T-helper 17 cell (primary cell): ENCODE results near the gene ZFP36L2. TPM values are rescaled to one million over a fixed set of nuclear protein-coding genes. Genes with fewer than 3 reads are reported as not detected.
"Not testable (repeated sequence)": the region's sequence is repeated elsewhere in the genome, so short reads cannot be mapped to it uniquely, and the experiment has no call there.

Source experiments
- ATAC-seq: fragments of 150-1000 bp; cut with Tn5 transposase; 2 replicates; pipeline ENCODE4 v1.10.0; 2021; ENCODE audit warnings: mild to moderate bottlenecking, moderate library complexity
- DNase-seq, 3 donors: peaks; one replicate each; pipeline versions ENCODE4 v3.0.0 to v3.0.0-alpha.2; 2020 to 2021
- H3K9me3 ChIP-seq: one replicate; pipeline ENCODE4 v1.7.0; 2013; ENCODE audit warnings: low read length, mild to moderate bottlenecking; ENCODE audit not compliant: control insufficient read depth, poor library complexity, severe bottlenecking
- H3K27ac Mint-ChIP-seq: one replicate; pipeline ENCODE4 v1.8.0; 2022; ENCODE audit warnings: mild to moderate bottlenecking, moderate library complexity, mixed read lengths
- H3K27me3 Mint-ChIP-seq: one replicate; pipeline ENCODE4 v1.8.0; 2022; ENCODE audit warnings: mixed read lengths
- H3K36me3 Mint-ChIP-seq: one replicate; pipeline ENCODE4 v1.8.0; 2022; ENCODE audit warnings: low read depth, mixed read lengths
- H3K4me1 Mint-ChIP-seq: one replicate; pipeline ENCODE4 v1.8.0; 2022; ENCODE audit warnings: mild to moderate bottlenecking, mixed read lengths
- H3K4me3 Mint-ChIP-seq: one replicate; pipeline ENCODE4 v1.8.0; 2022; ENCODE audit warnings: mild to moderate bottlenecking, moderate library complexity, mixed read lengths
- total RNA-seq, 4 donors: library from RNA in 2 of 4; stranded (reverse) in 2 of 4; gene quantifications; one replicate each; pipeline ENCODE4 v1.2.3 and lab custom pipeline; 2022 to 2026

Gene ZFP36L2
- total RNA-seq, 2 donors from 2014 or later: 501 to 627 TPM

DNA sequence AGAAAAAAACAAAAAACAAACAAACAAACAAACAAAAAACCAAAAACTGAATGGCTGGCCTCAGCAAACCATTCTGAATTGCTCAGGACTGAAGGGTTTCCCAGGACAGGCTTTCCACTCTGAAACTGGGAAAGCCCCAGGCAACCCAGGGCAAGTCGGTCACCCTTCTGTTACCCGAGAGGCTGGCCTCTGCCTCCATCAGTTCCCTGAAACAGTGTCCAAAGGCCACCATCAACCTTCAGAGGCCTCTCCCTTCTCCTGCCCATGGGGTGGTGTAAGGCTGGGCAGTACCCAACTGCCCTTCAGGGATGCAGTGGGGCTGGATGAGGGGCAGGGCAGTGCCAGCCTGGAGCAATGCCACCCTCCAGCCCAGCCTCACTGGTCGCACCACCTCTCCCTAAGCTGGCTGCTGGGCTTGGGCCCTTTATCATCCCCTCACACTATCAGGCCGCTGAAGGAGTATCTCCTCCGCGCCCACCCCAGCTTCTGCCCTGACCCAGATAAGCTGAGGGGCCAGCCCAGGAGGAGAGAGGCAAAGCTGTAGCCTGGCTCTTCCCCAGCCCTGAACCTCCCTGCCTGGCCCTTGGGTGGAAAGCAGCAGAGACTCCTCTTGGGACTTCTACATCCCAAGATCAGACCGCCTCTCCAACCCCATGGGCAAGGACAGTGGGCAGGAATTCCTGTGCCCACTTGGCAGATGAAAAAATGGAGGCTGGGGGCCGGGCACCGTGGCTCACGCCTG lies 35.9 kb downstream of the ZFP36L2 start:
- no peaks in the 10 kb centered on the region for H3K9me3 ChIP-seq
- DNase-seq: no peak
- ATAC-seq: no peak
- Mint-ChIP-seq H3K4me3 (no peak overlapping the region), H3K27me3 (no peaks in the 10 kb centered on the region), H3K36me3 (peaks cover 2% of the 10 kb centered on the region), H3K27ac (peak overlapping the region; percentile 37), H3K4me1 (peaks cover 53% of the 10 kb centered on the region)

DNA sequence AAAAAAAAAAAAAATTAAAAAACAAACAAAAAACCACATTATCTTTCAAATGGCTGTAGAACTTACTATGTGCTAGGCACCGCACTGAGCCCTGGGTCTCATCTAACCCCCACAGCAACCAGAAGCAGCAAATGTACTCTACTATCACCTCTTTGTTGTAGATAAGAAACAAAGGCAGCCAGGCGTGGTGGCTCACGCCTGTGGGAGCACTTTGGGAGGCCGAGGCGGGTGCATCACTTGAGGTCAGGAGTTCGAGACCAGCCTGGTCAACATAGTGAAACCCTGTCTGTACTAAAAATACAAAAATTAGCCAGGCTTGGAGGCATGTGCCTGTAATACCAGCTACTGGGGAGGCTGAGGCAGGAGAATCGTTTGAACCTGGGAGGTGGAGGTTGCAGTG lies 36.5 kb downstream of the ZFP36L2 start:
- not testable (repeated sequence) for ATAC-seq
- peak overlapping the region; percentile 37 for H3K27ac Mint-ChIP-seq
- H3K4me1 Mint-ChIP-seq: peaks cover 56% of the 10 kb centered on the region

GRCh38 chr2:43188561-43189386 lies 37.6 kb downstream of the ZFP36L2 start:
- ATAC-seq: no peak
- Mint-ChIP-seq H3K36me3 (no peaks in the 10 kb centered on the region), H3K4me3 (no peak overlapping the region), H3K27me3 (no peaks in the 10 kb centered on the region), H3K4me1 (peaks cover 56% of the 10 kb centered on the region), H3K27ac (peak overlapping the region; percentile 37)
- H3K9me3 ChIP-seq: no peaks in the 10 kb centered on the region
- no peak for DNase-seq

More for the DNA sequence above, 36.5 kb downstream of the ZFP36L2 start:
- not testable (repeated sequence) for H3K4me3 Mint-ChIP-seq, H3K27me3 Mint-ChIP-seq, H3K36me3 Mint-ChIP-seq, DNase-seq, H3K9me3 ChIP-seq

DNA sequence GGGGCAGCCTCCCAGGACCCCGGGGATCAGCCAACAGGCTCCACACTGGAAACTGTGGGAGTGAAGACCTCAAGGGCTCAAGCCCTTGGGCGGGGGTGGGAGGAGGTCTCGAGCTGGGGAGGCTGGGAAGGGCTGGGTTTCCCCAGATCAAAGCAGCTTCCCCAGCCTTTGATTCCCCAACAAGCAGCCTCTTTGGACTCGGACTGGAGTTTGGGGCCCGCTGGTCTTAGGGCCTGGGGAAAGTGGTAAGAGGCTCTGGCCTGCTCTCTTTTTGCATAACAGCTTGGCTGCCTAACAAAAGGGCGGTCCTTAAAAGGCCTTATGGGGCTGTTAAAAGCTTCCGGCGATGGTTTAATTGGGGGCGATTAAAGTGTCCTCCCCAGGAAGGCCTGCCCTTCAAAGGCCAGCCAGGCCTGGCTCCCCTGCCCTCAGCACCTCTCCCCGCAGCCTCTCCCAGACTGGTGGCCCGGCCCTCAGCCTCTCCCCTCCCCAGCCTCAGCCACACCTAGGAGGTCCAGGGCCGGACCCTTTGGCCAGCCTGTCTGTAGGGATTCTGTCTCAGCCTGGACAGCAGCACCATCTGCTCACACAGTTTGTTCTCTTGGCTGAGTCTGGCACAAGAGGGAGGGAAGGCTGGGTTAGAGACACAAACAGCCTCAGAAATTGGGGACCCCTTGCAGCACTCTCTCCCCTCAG lies 39.6 kb downstream of the ZFP36L2 start:
- H3K4me3 Mint-ChIP-seq: no peak overlapping the region
- H3K4me1 Mint-ChIP-seq: peaks cover 43% of the 10 kb centered on the region
- DNase-seq: no peak
- H3K27ac Mint-ChIP-seq: peak overlapping the region; percentile 51
- H3K9me3 ChIP-seq: no peaks in the 10 kb centered on the region
- no peaks in the 10 kb centered on the region for H3K36me3 Mint-ChIP-seq
- ATAC-seq: no peak
- H3K27me3 Mint-ChIP-seq: no peaks in the 10 kb centered on the region

- Mint-ChIP-seq H3K27me3 (no peaks in the 10 kb centered on the region), H3K36me3 (peaks cover 3% of the 10 kb centered on the region), H3K27ac (no peak overlapping the region), H3K4me1 (peaks cover 42% of the 10 kb centered on the region), H3K4me3 (no peak overlapping the region)
- no peak for ATAC-seq
- H3K9me3 ChIP-seq: no peaks in the 10 kb centered on the region
- no peak for DNase-seq
Measured at GRCh38 chr2:43186321-43186678, 40.1 kb downstream of the ZFP36L2 start.

GRCh38 chr2:43185146-43185545 lies 41.3 kb downstream of the ZFP36L2 start:
- H3K4me1 Mint-ChIP-seq: peaks cover 45% of the 10 kb centered on the region
- ATAC-seq: peak; percentile 15
- H3K9me3 ChIP-seq: no peaks in the 10 kb centered on the region
- no peaks in the 10 kb centered on the region for H3K27me3 Mint-ChIP-seq
- peak overlapping the region; percentile 93 for H3K27ac Mint-ChIP-seq
- no peak for DNase-seq
- no peak overlapping the region for H3K4me3 Mint-ChIP-seq
- H3K36me3 Mint-ChIP-seq: peaks cover 3% of the 10 kb centered on the region

- no peak for DNase-seq
- Mint-ChIP-seq H3K4me1 (peaks cover 45% of the 10 kb centered on the region), H3K27ac (peak overlapping the region; percentile 93), H3K4me3 (peak overlapping the region; percentile 77), H3K36me3 (peaks cover 3% of the 10 kb centered on the region), H3K27me3 (no peaks in the 10 kb centered on the region)
- H3K9me3 ChIP-seq: no peaks in the 10 kb centered on the region
- peak; percentile 91 for ATAC-seq
Measured at GRCh38 chr2:43184339-43184895, 42.0 kb downstream of the ZFP36L2 start.

DNA sequence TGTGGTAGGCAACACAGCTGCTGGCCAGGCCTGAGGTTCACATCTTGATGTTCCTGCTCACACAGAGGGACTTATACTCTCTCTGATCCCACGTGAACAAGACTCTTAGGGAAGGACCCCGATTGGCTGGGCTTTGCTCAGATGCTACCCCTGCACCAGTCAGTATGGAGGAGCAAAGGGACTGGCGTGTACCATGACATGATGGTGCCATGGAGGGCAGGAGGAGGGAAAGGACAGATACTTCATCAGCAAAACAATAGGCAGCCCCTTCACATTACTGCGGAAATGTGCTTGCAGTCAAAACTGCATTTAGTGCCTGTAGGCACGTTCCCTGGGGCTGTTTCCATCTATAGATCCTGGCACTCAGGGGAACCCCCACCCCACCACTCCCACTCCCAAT lies 42.7 kb downstream of the ZFP36L2 start:
- DNase-seq (no peak), ATAC-seq (no peak)
- no peaks in the 10 kb centered on the region for H3K9me3 ChIP-seq
- Mint-ChIP-seq H3K27me3 (no peaks in the 10 kb centered on the region), H3K27ac (peak overlapping the region; percentile 93), H3K4me3 (no peak overlapping the region), H3K36me3 (peaks cover 3% of the 10 kb centered on the region), H3K4me1 (peaks cover 39% of the 10 kb centered on the region)

- Mint-ChIP-seq H3K27ac (peak overlapping the region; percentile 37), H3K27me3 (no peaks in the 10 kb centered on the region), H3K4me3 (no peak overlapping the region), H3K4me1 (peaks cover 43% of the 10 kb centered on the region), H3K36me3 (peaks cover 3% of the 10 kb centered on the region)
- ATAC-seq: no peak
- no peaks in the 10 kb centered on the region for H3K9me3 ChIP-seq
- no peak for DNase-seq
Measured at GRCh38 chr2:43180897-43181296, 45.5 kb downstream of the ZFP36L2 start.

DNA sequence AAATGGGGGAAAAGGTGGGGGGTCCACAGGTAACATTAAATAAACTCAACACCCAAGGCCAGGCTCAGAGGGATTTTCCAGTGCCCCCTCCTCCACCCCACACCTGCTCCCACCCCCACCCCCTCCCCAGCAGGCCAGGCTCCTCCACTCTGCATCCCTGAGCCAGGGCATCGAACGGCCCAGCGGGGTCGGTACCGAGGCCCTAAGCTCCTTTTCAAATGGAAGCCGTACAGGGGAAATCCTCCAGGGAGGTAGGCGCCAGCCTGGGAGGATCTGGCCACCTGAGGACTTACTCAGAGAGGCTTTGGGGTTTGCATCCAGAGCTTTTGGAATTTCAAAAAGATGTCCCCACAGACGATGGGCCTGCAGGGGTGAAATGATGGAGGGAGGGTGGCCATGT lies 46.5 kb downstream of the ZFP36L2 start:
- no peaks in the 10 kb centered on the region for H3K9me3 ChIP-seq
- H3K27me3 Mint-ChIP-seq: no peaks in the 10 kb centered on the region
- no peak for ATAC-seq
- H3K4me3 Mint-ChIP-seq: no peak overlapping the region
- H3K36me3 Mint-ChIP-seq: peaks cover 3% of the 10 kb centered on the region
- peak overlapping the region; percentile 100 for H3K27ac Mint-ChIP-seq
- peaks cover 47% of the 10 kb centered on the region for H3K4me1 Mint-ChIP-seq
- no peak for DNase-seq

GRCh38 chr2:43178602-43179542 lies 47.5 kb downstream of the ZFP36L2 start:
- DNase-seq: no peak
- no peak for ATAC-seq
- no peaks in the 10 kb centered on the region for H3K27me3 Mint-ChIP-seq
- H3K36me3 Mint-ChIP-seq: peaks cover 3% of the 10 kb centered on the region
- no peaks in the 10 kb centered on the region for H3K9me3 ChIP-seq
- peak overlapping the region; percentile 31 for H3K4me3 Mint-ChIP-seq
- peak overlapping the region; percentile 100 for H3K27ac Mint-ChIP-seq
- H3K4me1 Mint-ChIP-seq: peaks cover 49% of the 10 kb centered on the region

GRCh38 chr2:43178055-43178598 lies 48.3 kb downstream of the ZFP36L2 start:
- Mint-ChIP-seq H3K4me3 (peak overlapping the region; percentile 66), H3K36me3 (peaks cover 3% of the 10 kb centered on the region), H3K27me3 (no peaks in the 10 kb centered on the region), H3K27ac (peak overlapping the region; percentile 100), H3K4me1 (peaks cover 51% of the 10 kb centered on the region)
- ATAC-seq (no peak), DNase-seq (no peak)
- H3K9me3 ChIP-seq: no peaks in the 10 kb centered on the region
